HG02970 (cell line): ENCODE measurements around the gene DCN.

Experiments
- ATAC-seq: cut with Tn5 transposase; IDR thresholded peaks from one replicate; pipeline ENCODE4 v1.9.1; 2021; ENCODE audit warnings: mild to moderate bottlenecking, moderate library complexity, moderate number of reproducible peaks; ENCODE audit not compliant: unreplicated experiment, low FRiP score

The DCN gene

DNA sequence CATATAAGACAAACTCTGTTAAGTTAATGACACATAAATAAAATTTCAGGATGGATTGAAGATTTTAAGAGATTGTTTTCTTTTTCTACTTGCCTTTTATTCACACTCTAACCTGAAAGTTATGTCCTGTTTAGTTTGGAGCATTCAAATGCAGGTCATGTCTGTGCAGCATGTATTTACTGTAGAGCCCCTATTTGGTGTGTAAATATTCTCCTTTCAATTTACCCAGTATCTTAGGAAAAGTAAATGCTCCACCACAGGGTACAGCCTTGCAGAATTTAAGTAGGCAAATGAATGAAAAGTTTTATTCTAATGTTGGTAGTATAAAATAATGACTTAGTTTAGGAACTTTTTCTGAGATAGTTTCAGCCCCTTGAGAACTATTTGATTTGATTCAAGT, 6.2 kb upstream of the DCN start:
- ATAC-seq: no peak

DNA sequence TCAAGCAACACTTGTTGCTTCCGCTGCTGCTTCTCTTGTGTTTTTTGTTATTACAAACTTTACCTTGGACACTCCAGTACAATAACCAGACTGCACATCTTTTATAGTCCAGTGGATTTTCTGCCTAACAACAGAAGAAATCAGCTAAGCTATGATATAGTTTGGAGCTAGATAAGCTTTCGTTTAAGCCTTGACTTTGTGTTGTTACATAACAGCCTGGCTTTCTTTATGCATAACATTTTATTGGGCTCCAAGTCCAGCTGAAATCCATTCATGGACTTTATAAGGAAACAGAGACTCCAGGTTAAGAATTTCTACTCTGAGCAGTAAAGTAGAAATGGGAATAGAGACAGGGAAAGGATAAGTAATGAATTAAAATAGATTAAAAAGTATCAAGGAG, 3.5 kb upstream of the DCN start:
- ATAC-seq: no peak

GRCh38 chr12:91185421-91185820, 2.8 kb upstream of the DCN start:
- no peak for ATAC-seq

DNA sequence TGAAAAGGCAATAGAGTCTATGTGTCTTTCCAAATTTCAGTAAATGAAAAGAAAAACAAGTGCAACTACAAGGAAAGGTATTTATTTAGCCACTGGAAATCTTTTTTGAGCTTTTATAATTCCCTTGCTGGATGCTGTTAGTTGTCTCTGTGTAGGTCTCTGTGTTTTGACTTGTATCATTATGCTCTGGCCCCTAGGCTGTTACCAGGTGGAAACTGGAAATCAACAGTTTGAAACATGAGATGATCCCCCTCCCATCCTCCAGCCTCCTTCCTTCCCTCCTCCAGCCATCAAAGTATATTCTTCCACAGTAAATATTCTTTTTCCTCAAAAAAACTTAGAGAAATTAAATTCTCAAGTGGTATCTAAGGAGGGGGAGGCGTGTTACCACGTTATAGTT, 934 bp upstream of the DCN start:
- no peak for ATAC-seq

DNA sequence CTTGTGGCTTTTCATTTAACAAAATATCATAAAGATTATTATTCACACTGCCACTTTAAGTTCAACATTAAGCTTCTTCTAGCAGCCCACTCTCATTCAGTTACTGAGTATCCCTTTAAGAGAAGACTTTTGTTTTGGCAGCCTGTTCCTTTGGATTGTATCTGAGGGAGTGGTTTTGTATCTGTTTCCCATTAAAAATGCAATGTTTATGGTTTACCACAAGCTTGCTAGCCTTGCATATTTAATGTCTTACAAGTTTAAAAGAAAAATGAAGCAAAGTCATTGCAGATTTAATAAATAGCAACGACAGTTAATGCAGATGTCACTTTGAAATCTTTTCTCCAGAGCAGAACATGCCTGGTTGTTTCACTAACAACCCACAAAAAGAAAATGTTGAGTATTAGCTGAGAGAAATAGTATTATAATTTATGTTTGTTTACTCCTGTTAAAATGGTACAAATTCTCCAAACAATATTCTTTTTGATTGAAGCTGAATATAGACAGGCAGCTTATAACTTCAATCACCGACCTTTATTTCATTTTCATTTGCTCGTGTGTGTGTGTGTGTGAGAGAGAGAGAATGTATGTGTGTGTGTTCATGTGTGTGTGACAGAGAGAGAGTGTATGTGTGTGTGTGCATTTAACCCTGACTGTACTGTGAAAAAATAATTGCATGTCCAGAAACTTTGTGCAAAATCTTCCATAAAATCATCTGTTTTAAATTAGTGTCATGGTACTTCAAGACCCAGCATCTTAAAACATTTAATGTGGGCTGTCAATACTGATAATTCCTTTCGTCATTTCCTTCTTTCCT, 1.8 kb downstream of the DCN start:
- ATAC-seq: no peak

- no peak for ATAC-seq
These were observed 2.6 kb downstream of the DCN start for GRCh38 chr12:91179966-91180561.

GRCh38 chr12:91179315-91179714, 3.3 kb downstream of the DCN start:
- no peak for ATAC-seq

GRCh38 chr12:91178781-91179180, 3.8 kb downstream of the DCN start:
- no peak for ATAC-seq

DNA sequence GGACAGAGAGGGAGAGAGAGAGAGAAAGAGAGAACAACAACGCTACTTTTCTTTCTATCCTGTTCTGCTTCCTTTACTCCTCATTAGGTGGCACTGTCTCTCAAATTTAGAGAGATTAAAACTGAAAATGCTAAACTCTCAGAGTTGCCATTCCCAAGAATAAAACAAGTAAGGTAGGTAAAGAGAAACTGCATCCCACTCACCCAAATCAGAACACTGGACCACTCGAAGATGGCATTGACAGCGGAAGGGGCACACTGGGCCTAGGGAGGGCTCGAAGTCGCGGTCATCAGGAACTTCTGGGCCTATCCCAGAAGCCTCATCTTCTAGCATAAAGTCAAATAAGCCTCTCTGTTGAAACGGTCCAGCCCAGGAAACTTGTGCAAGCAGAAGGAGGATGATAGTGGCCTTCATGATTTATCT, 4.5 kb downstream of the DCN start:
- no peak for ATAC-seq

- ATAC-seq: no peak
These were observed 5.2 kb downstream of the DCN start for GRCh38 chr12:91177381-91177780.

GRCh38 chr12:91176915-91177314, 5.7 kb downstream of the DCN start:
- no peak for ATAC-seq

DNA sequence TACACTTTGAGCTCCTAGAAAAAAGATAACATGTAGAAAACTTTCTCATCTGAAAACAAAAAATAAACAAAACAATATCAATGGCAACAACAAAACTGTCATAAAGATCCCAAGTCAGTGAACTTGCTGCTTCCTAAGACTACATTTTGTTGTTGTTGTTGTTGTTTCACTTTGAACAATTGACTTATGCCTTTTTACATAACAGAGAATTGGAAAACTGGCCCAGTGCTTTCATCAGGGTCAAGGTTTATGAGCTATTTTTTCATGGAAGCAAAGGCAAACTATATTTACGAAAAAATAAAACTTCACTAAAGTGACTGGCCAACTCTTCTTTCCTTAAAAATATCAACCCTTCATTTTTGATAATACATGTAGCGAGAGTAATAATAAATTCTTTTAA, 6.3 kb downstream of the DCN start:
- ATAC-seq: no peak

DNA sequence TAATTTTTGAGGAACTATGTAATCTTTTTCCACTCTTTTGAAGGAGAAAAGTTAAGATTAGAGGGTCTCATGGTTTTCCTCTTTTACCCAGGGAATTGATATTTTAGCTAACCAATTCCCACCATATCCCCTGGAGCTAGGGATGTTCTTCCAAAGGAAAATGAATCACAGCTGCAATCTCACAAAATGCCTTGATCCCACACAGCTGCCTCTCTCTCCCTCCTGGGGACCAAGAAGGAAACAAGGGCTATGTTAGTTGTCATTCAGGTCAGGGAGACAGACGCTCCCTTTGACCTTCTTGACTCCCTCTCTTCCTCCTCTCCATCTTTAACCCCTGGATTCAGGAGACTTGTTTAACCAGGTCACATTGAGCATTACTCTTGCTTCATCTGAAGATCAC, 9.5 kb downstream of the DCN start:
- ATAC-seq: no peak

DNA sequence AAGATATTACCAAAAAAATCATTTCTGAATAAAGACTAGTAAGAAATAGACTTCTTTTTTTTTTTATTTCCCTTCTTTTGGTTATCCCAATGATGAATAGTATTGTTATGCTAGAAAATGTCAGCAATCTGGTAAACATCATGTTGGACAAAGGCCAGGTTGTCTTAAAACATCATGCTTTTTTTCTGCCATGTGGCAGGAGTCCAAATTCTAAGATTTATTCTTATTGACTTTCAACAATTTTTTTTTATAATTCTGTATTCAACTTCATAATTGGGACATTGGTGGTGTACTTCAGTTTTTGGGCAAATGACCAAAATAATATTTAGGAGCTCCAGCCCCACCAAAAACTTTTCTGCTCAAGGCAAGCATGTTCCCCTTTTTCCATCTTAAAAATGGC, 10.5 kb downstream of the DCN start:
- no peak for ATAC-seq

- ATAC-seq: no peak
These were observed 11.1 kb downstream of the DCN start for GRCh38 chr12:91171476-91171875.

GRCh38 chr12:91163116-91163515, 19.5 kb downstream of the DCN start:
- ATAC-seq: no peak

DNA sequence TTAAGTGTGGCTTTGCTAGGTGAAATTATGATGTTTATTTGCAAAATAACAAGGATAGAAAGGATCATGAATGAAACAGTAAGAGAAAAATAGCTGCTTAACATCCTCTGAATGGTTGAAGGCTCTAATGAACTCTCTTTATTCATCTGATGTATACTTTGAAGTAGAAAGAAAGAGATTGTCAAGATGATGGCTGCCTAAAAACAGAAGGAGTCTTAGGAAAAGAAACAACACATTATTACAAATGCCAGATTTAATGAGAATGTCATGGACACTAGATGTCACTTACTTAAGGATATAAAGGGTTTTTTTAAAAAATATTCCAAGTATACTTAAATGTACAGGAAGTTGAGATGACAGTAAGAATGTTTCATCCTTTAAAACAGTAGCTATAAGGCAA, 21.6 kb downstream of the DCN start:
- ATAC-seq: no peak

DNA sequence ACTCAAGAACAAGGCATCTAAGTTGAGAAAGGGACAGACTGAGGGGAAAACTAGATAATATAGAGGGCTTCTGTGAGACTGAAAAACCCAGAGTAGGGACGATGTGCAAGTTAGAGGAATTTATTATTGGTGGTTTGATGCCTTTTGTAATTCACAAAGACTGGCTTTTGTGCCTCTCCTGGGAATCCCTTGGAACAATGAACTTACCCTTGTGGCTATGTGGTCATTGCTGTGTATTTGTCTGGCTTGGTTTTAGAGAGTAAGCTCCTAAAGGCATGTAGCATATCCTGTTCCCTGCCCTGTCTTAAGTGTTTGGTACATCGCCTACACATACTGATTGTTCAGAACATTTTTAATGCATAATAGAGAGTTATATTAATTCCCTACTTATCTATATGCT, 26.6 kb downstream of the DCN start:
- no peak for ATAC-seq

DNA sequence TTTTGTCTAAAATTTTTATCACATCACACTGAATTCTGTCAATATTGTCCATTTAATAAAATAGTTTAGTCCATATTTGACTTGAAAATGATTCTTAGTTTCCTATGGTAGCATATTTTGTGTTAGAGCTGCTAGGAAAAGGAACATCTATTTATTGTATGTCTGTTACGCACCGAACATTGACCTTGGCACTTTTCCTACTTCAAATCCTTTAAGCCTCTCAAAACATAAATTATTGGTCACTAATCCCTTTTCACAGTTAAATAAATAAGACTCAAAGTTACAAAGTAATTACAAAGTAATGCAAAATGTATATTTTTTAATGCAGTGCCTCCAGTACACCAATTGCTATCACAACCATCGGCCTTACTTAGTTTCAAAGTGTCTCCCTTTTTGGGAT, 28.5 kb downstream of the DCN start:
- no peak for ATAC-seq

- no peak for ATAC-seq
These were observed 38.6 kb downstream of the DCN start for GRCh38 chr12:91144053-91144452.

DNA sequence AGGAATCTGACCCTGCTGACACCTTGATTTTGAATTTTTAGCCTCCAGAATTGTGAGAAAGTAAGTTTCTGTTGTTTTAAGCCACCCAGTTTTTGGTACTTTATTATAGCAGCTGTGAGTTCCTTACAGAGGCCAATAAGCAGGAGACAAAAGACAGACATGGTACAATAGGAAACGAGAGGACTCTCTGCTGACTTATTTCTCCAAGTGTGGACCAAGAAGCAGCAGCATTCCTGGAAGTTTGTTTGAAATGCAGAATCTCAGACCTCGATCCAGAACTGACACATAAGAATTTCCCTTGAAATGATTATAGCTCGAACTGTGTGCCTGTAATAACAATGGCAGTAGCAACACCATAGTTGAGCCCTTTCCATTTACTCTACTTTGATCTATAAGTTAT, 39.4 kb downstream of the DCN start:
- no peak for ATAC-seq

- no peak for ATAC-seq
These were observed 40.4 kb downstream of the DCN start for GRCh38 chr12:91142221-91142631.
